CD4-positive, alpha-beta T cell treated with Interleukin-21 for 1 hour (primary cell): ENCODE measurements around the gene LENG9.

Experiments
- DNase-seq: peaks from one replicate; pipeline ENCODE4 v3.0.0-alpha.2; 2020

Gene LENG9

GRCh38 chr19:54418930-54419800 lies 44.4 kb downstream of the LENG9 start:
- no peak for DNase-seq

DNA sequence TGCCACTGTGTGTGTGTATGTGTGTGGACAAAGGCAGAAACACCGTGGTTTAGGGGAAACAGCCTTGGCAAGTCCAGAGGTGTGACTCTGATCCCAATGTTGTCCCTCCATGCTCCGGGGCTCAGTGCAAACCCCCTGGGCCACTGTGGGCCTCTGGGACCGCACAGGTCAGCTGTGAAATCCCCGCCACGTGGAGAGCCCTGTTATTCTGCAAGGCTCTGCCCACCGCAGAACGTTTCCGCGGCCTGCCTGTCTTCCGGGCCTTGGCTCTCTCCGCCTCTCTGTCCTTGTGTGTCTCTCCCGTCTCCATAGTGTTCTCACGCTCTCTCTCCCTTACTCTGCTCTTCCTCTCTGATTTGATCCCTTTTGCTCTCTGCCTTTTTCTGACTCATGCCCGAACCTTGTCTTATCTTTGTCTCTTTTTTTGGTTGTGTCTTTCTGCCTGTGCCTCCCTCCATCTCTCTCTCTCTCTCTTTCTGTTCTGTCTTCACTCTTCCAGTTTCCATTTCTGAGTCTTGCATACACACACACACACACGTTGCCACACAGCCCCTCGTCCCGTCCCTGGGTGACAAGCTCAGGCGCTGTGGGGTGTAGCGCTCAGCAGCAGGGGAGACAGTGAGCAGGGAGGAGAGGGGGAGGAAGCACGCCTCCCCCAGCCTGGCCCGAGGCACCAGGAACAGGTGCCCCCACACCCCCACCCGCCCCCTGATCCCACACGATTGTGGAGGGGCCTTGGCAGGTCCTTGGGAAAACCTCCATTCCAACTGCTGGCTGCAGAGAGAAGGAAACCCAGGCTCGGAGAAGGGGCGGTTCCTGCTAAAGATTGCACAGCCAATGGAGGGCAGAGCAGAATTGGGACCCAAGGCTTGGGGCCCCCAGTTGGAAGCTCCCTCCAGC lies 45.3 kb downstream of the LENG9 start:
- peak; percentile 25 for DNase-seq

DNA sequence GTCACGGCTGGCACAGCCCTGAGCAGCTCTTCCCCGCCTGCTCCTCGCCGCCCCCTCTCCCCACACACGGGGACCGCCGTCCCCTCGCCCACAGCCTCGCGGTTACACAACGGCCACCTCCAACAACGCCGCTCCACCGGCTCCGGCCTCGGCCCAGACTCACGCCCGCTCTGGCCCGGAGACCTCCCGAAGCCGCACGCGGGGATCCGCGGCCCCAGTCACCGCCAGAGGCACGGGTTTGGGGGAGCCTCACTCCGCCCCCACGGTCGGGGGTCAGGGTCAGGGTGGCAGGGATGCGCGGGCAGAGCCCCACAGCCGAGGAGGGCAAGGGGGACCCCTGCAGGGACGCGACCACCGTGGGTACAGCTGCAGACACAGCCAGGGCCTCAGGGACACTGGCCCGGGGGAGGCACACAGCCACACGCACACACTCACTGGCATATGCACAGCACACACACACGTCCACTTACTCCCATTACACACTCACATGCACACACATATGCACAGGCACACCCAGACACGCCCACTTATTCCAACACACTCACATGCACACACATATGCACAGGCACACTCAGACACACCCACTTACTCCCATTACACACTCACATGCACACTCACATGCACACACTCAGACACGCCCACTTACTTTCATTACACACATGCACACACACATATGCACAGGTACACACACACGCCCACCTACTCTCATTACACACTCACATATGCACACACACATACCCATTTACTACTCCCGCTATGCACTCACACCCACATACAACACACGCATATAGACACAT lies 46.7 kb downstream of the LENG9 start:
- no peak for DNase-seq

DNA sequence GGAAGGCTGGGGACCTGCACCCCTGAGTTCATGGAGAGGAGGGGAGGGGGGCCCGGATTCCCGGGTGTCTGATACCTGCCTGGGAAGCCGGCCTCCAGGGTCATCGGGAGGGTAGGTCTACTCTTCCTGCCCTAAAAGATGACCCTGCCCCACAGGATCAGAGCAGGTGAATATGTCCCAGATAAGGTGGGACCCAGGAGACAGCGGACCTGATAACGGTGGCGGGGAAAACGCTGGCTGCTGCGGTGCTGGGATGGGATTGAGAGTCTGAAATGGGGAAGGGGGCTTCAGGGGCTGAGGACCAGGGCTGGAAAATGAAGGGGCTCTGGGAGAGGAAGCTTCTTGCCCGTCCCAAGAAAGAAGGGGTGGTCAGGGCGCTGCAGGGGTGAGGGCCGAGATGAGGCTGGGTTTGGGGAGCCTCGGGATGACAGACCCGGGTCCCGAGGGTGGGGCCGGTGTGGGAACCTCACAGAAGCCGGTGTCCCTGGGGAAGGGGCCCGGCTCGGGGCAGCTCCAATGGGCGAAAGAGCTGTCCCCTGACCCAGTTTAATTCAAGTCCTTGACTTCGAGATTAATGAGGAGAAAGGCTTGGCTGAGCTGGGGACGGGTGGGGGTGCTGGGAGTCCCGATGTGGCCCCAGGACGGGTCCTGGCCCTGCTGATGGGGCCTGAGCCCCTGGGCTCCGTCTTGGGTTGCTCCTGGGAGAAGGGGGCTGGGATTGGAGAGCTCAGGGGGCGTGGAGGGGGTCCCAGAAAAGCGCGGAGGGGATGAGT lies 47.5 kb downstream of the LENG9 start:
- DNase-seq = no peak

DNA sequence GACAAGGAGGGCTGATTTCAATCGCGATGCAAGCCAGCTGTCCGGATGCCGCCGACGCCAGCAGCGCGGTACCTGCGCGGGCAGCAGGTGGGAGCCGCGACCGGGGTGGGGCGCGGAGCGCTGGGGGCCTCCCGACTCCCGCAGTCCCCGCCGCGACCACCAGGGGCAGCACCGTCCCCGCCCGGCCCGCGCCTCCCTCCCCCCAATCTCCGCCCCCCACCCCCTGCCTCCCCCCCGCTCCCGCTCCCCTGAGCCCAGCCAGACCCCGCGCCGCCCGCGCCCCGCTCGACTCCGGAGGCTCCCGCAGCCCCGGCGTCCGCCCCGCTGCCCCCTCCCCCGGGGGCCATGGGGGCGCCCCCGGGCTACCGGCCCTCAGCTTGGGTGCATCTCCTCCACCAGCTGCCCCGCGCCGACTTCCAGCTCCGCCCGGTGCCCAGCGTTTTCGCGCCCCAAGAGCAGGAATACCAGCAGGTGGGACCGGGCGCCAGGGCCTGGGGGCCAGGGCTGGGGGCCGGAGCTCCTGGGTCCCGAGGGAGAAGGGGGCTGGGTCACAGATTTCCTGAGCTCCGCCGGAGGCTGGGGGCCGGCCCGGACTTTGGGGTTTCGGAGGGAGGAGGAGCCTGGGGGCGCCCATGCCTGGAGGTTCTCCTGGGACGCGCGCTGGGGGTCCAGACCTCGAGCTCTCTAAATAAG lies 48.2 kb downstream of the LENG9 start, which contains the start of gene TTYH1:
Gene TTYH1, plus strand, starts transcription at position 257 of the 693 bp plus-strand sequence. Its CDS starts 89 bp downstream, at position 346.
- no peak for DNase-seq

GRCh38 chr19:54414156-54414555 lies 49.4 kb downstream of the LENG9 start:
- DNase-seq = no peak

DNA sequence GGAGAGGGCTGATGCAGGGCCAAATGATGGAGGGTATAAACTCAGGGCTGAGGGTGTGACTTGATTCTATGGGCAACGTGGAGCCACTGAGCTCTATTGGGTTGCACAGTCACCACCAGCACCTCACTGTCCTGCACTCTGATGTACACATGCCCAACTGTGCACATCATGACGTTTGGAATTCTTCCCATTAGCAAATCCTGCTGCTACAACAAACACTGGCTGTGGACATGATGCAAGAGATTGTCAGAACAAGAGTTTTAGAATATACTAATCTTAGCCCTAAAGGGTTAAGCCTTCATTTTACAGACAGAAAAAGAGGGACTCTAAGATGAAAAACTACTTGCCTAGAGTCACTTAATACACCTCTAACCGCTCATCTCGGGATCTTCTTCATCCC lies 50.7 kb downstream of the LENG9 start:
- no peak for DNase-seq
